HG02571 (cell line): ENCODE measurements around the gene NAIF1.
"Not testable (repeated sequence)": the region's sequence is repeated elsewhere in the genome, so short reads cannot be mapped to it uniquely, and the experiment has no call there.

Experiments used
- ATAC-seq: cut with Tn5 transposase; IDR thresholded peaks from one replicate; pipeline ENCODE4 v1.9.1; 2021; ENCODE audit warnings: mild to moderate bottlenecking, moderate library complexity; ENCODE audit not compliant: unreplicated experiment

Gene NAIF1

GRCh38 chr9:128036522-128036921 is 30.6 kb downstream of the NAIF1 start:
- not testable (repeated sequence) for ATAC-seq

- ATAC-seq = no peak
Measured at GRCh38 chr9:128034821-128035652, 32.1 kb downstream of the NAIF1 start.

- no peak for ATAC-seq
Measured at GRCh38 chr9:128033609-128034008, 33.5 kb downstream of the NAIF1 start.

GRCh38 chr9:128027705-128028104 is 39.4 kb downstream of the NAIF1 start:
- no peak for ATAC-seq

GRCh38 chr9:128026773-128027541 is 40.2 kb downstream of the NAIF1 start:
- no peak for ATAC-seq

- no peak for ATAC-seq
Measured at GRCh38 chr9:128026255-128026772, 40.8 kb downstream of the NAIF1 start.

- ATAC-seq = no peak
Measured at GRCh38 chr9:128025736-128026135, 41.4 kb downstream of the NAIF1 start.

GRCh38 chr9:128024761-128025308 is 42.3 kb downstream of the NAIF1 start:
- no peak for ATAC-seq

- not testable (repeated sequence) for ATAC-seq
Measured at GRCh38 chr9:128023671-128024070, 43.4 kb downstream of the NAIF1 start.

GRCh38 chr9:128022886-128023285 is 44.2 kb downstream of the NAIF1 start:
- ATAC-seq = no peak

GRCh38 chr9:128021098-128021497 is 46.0 kb downstream of the NAIF1 start:
- ATAC-seq = no peak

- ATAC-seq = no peak
Measured at GRCh38 chr9:128020692-128021091, 46.4 kb downstream of the NAIF1 start.

GRCh38 chr9:128015696-128016095 is 51.4 kb downstream of the NAIF1 start:
- no peak for ATAC-seq
